GM18519 (cell line): ENCODE results near the gene CYP27B1.

Source experiments
- ATAC-seq: cut with Tn5 transposase; IDR thresholded peaks from one replicate; pipeline ENCODE4 v1.9.1; 2021; ENCODE audit warnings: mild to moderate bottlenecking, moderate library complexity; ENCODE audit not compliant: unreplicated experiment, low FRiP score

Gene CYP27B1

GRCh38 chr12:57767876-57768275 is 998 bp upstream of the CYP27B1 start:
- no peak for ATAC-seq

GRCh38 chr12:57767305-57767698 is 424 bp upstream of the CYP27B1 start:
- ATAC-seq: no peak

GRCh38 chr12:57765698-57766463 is 997 bp downstream of the CYP27B1 start:
- ATAC-seq: no peak

- ATAC-seq: no peak
Measured at GRCh38 chr12:57765003-57765697, 1.7 kb downstream of the CYP27B1 start.

GRCh38 chr12:57764662-57765002 is 2.2 kb downstream of the CYP27B1 start:
- ATAC-seq: no peak

GRCh38 chr12:57763881-57764661 is 2.8 kb downstream of the CYP27B1 start:
- no peak for ATAC-seq

GRCh38 chr12:57762463-57762862 is 4.4 kb downstream of the CYP27B1 start:
- no peak for ATAC-seq

GRCh38 chr12:57761391-57761998 is 5.4 kb downstream of the CYP27B1 start:
- ATAC-seq: no peak

GRCh38 chr12:57760347-57760982 is 6.4 kb downstream of the CYP27B1 start:
- ATAC-seq: no peak

- peak; percentile 30 for ATAC-seq
Measured at GRCh38 chr12:57759360-57759980, 7.4 kb downstream of the CYP27B1 start.

GRCh38 chr12:57758552-57759359 is 8.1 kb downstream of the CYP27B1 start:
- no peak for ATAC-seq

- ATAC-seq: no peak
Measured at GRCh38 chr12:57757771-57758170, 9.1 kb downstream of the CYP27B1 start.

- ATAC-seq: no peak
Measured at GRCh38 chr12:57756406-57757341, 10.2 kb downstream of the CYP27B1 start.

- no peak for ATAC-seq
Measured at GRCh38 chr12:57755454-57756372, 11.2 kb downstream of the CYP27B1 start.

GRCh38 chr12:57755194-57755453 is 11.8 kb downstream of the CYP27B1 start:
- no peak for ATAC-seq

- peak; percentile 31 for ATAC-seq
Measured at GRCh38 chr12:57754411-57755193, 12.3 kb downstream of the CYP27B1 start, which contains the start of gene MARCHF9. Gene MARCHF9, plus strand, starts transcription at chr12:57755103. Its CDS starts 426 bp downstream, at chr12:57755529.
